ENCODE measurements around the gene OSGEP. TPM values are rescaled to one million over a fixed set of nuclear protein-coding genes. Genes with fewer than 3 reads are reported as not detected.

The OSGEP gene
- total RNA-seq, 4 donors from 2014 or later = 38.7 to 105 (median 53.0) TPM

DNA sequence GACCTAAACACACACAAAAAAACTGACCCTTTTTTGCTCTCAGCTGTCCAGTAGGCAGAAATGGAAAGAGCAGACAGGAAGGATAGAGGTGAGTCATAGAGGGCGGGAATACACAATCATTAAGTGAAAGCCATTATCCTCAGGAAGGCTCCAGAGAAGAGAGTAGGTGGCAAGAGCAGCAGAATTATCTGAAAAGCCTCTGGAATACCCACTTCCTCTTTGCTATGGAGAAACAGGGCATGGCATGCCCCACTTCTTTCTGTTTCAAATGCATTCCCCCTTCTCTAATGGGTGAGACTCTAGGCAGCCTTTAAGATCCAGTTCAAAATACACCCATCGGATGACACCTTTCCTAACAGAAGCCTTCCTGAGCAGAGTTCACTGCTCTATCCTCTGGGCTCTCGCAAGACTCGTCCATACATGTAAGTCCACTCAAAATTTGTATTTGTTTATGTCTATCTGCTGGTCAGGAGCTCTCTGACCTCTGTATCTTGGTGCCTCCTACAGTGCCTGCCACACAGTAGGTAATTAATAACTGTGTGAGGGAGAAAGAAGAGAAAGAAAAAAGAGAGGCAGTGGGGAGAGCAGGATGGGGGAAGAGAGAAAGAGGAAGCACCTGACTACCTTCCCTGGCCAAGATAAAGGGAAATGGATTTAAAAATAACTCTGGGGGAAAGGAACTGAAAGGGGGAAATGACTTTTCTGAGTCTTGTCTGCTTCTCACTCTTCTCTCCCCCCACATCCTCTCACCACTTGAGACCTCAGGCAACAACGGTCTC, 27.2 kb downstream of the OSGEP start:
- Histone ChIP-seq H3K4me3 (no peak overlapping the region), H3K9me3 (no peaks in the 10 kb centered on the region), H3K36me3 (no peaks in the 10 kb centered on the region), H3K27me3 (no peaks in the 10 kb centered on the region), H3K27ac (no peak overlapping the region), H3K4me1 (no peaks in the 10 kb centered on the region)
- no peak for DNase-seq
- intact Hi-C loops (cut with DNase I; ENCODE audit: low total_unique reads) = no loop called here
- no peak for TF ChIP-seq POLR2A (IDR thresholded peaks at IDR 0.05)
- TF ChIP-seq, protein P1, sequence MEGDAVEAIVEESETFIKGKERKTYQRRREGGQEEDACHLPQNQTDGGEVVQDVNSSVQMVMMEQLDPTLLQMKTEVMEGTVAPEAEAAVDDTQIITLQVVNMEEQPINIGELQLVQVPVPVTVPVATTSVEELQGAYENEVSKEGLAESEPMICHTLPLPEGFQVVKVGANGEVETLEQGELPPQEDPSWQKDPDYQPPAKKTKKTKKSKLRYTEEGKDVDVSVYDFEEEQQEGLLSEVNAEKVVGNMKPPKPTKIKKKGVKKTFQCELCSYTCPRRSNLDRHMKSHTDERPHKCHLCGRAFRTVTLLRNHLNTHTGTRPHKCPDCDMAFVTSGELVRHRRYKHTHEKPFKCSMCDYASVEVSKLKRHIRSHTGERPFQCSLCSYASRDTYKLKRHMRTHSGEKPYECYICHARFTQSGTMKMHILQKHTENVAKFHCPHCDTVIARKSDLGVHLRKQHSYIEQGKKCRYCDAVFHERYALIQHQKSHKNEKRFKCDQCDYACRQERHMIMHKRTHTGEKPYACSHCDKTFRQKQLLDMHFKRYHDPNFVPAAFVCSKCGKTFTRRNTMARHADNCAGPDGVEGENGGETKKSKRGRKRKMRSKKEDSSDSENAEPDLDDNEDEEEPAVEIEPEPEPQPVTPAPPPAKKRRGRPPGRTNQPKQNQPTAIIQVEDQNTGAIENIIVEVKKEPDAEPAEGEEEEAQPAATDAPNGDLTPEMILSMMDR (IDR thresholded peaks at IDR 0.05) = no peak

DNA sequence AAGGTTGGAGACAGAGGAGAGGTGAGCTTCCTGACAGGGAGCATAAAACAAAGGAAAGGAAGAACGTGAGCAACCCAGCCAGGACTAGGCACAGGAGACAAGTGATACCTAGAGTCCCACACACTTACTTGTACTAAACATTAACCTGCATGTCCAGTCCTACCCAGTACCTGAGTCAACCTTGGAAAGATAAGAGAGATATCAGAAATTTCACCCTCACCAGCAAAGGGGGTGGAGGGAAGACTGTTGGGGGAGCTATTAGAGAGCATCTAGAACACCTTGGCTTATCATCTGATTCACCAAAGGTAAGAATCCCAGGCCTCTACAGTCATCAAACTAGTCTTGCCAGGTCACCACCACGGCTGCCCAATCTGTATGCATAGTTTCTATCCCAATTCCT, 29.8 kb downstream of the OSGEP start:
- no peak for TF ChIP-seq POLR2A (IDR thresholded peaks at IDR 0.05)
- TF ChIP-seq, protein P1 (IDR thresholded peaks at IDR 0.05) = no peak
- H3K36me3 ChIP-seq = no peaks in the 10 kb centered on the region

DNA sequence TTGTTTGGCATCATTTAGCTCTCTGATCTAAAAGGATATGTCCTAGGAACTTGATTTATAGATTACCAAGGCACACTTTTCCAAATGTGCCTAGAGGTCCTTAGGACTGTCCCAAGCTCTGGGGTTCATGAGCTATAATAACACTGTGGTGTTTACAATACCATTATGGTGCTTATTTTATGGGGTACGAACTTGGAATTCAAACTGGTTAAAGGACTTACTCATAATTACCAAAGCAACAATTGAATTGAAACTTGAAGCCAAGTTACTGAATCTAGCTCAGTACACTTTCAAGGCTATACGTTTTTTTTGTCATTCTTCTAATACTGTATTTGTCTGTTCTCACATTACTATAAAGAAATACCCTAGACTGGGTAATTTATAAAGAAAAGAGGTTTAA, 31.7 kb downstream of the OSGEP start:
- no peaks in the 10 kb centered on the region for H3K36me3 ChIP-seq
- intact Hi-C loops (cut with DNase I; ENCODE audit: low total_unique reads) = no loop called here
- no peaks in the 10 kb centered on the region for H3K4me1 ChIP-seq
- no peak overlapping the region for H3K27ac ChIP-seq
- TF ChIP-seq POLR2A (IDR thresholded peaks at IDR 0.05) = no peak
- TF ChIP-seq, protein P1 (IDR thresholded peaks at IDR 0.05) = no peak
- H3K9me3 ChIP-seq = no peaks in the 10 kb centered on the region
- no peak overlapping the region for H3K4me3 ChIP-seq
- no peak for DNase-seq
- H3K27me3 ChIP-seq = no peaks in the 10 kb centered on the region

More for the DNA sequence above, 29.8 kb downstream of the OSGEP start:
- Histone ChIP-seq H3K4me1 (no peaks in the 10 kb centered on the region), H3K9me3 (no peaks in the 10 kb centered on the region), H3K27ac (no peak overlapping the region), H3K27me3 (no peaks in the 10 kb centered on the region), H3K4me3 (no peak overlapping the region)
- intact Hi-C loops (cut with DNase I; ENCODE audit: low total_unique reads) = no loop called here
- DNase-seq = no peak

DNA sequence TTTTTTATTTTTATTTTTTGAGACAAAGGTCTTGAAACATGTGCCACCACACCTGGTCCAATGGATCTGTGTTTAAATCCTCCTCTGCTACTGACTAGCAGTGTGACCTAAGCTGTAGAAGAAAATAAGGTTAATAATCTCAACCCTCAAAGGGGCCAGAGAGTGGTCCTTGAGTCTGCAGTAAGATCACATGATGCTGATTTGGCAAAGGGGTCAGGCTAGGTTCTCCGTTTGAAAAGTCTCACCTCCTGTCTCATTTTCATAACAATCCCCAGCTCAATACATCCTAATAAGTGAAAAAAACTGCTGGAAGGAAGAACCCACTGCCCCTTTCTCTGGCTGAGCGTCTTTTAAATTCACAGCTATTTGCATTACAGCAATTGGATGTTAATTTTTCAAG, 33.3 kb downstream of the OSGEP start:
- no peak overlapping the region for H3K27ac ChIP-seq
- H3K9me3 ChIP-seq = no peaks in the 10 kb centered on the region
- no peak for DNase-seq
- no peaks in the 10 kb centered on the region for H3K27me3 ChIP-seq
- H3K36me3 ChIP-seq = no peaks in the 10 kb centered on the region
- no peaks in the 10 kb centered on the region for H3K4me1 ChIP-seq
- no peak overlapping the region for H3K4me3 ChIP-seq
- intact Hi-C loops (cut with DNase I; ENCODE audit: low total_unique reads) = no loop called here
- TF ChIP-seq POLR2A (IDR thresholded peaks at IDR 0.05) = no peak
- TF ChIP-seq, protein P1 (IDR thresholded peaks at IDR 0.05) = no peak

DNA sequence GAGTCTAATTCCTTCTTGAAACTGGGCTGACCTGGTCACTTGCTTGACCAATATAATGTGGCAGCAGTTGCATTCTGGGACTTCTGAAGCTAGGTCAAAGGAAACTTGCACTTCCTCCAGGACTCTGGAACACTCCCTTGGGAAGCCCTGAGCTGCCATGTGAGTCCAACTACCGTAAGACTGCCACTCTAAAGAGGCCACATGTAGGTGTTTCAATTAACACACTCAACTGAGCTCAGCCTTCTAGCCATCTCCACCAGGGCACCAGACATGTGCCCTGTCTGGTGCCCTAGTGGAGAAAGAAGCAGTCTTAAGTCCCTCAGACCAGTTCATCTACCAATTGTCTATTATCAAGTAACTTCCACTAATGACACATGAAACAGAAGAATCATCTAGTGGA, 35.2 kb downstream of the OSGEP start:
- no peak for DNase-seq
- no peaks in the 10 kb centered on the region for H3K27me3 ChIP-seq
- intact Hi-C loops (cut with DNase I; ENCODE audit: low total_unique reads) = no loop called here
- H3K9me3 ChIP-seq = no peaks in the 10 kb centered on the region
- no peak overlapping the region for H3K27ac ChIP-seq
- no peaks in the 10 kb centered on the region for H3K4me1 ChIP-seq
- no peak for TF ChIP-seq POLR2A (IDR thresholded peaks at IDR 0.05)
- TF ChIP-seq, protein P1 (IDR thresholded peaks at IDR 0.05) = no peak
- no peak overlapping the region for H3K4me3 ChIP-seq
- no peaks in the 10 kb centered on the region for H3K36me3 ChIP-seq
